H1 (cell line): ENCODE measurements around the gene DHRS1. TPM values are rescaled to one million over a fixed set of nuclear protein-coding genes. Genes with fewer than 3 reads are reported as not detected.

Experiments
- CTCF ChIA-PET: fragments of 300-600 bp; sonication (Branson Sonifier 250); formaldehyde crosslinking; loops from one replicate; lab custom pipeline; 2021; ENCODE audit not compliant: partially characterized antibody; lab: Charles Lee
- POLR2A ChIA-PET: fragments of 300-600 bp; sonication (Branson Sonifier 250); formaldehyde crosslinking; loops from one replicate; lab custom pipeline; 2021; ENCODE audit warnings: inconsistent platforms; ENCODE audit not compliant: partially characterized antibody; lab: Charles Lee
- DNase-seq, 2 experiments: peaks; one replicate each; pipeline versions ENCODE4 v3.0.0 to v3.0.0-alpha.2; 2010 to 2022; ENCODE audit warnings: low spot score in 2 of 2, low read depth in 1 of 2, mixed read lengths in 1 of 2
- FAIRE-seq: peaks from 2 replicates; lab custom pipeline; 2011; peaks lifted over from hg19 to GRCh38; lab: Jason Lieb, UNC
- H2AFZ ChIP-seq: 2 replicates; pipeline ENCODE4 v1.8.1; 2012; ENCODE audit warnings: low read length, inconsistent platforms
- H2AK5ac ChIP-seq: 2 replicates; pipeline ENCODE4 v1.6.1; 2013; ENCODE audit warnings: low read depth, low read length
- H2BK120ac ChIP-seq: replicated peaks from 2 replicates; pipeline ENCODE3; 2013; ENCODE audit warnings: low read depth, low read length, inconsistent platforms
- H2BK12ac ChIP-seq: 2 replicates; pipeline ENCODE4 v1.6.1; 2013; ENCODE audit warnings: low read depth, low read length
- H2BK15ac ChIP-seq: 2 replicates; pipeline ENCODE4 v1.6.1; 2013; ENCODE audit warnings: low read length
- H2BK20ac ChIP-seq: 2 replicates; pipeline ENCODE4 v1.6.1; 2013; ENCODE audit warnings: low read length
- H2BK5ac ChIP-seq: 2 replicates; pipeline ENCODE4 v1.6.1; 2013; ENCODE audit warnings: low read depth, low read length
- H3K14ac ChIP-seq: 2 replicates; pipeline ENCODE4 v1.6.1; 2013; ENCODE audit warnings: inconsistent platforms; ENCODE audit not compliant: insufficient read length
- H3K18ac ChIP-seq: 2 replicates; pipeline ENCODE4 v1.6.1; 2013; ENCODE audit warnings: low read length; ENCODE audit errors: extremely low read depth
- H3K23ac ChIP-seq: 2 replicates; pipeline ENCODE4 v1.6.1; 2013; ENCODE audit warnings: inconsistent platforms; ENCODE audit not compliant: insufficient read length
- H3K23me2 ChIP-seq: 2 replicates; pipeline ENCODE4 v1.6.1; 2013; ENCODE audit warnings: low read depth, low read length
- H3K27ac ChIP-seq: 2 replicates; pipeline ENCODE4 v1.6.1; 2011; ENCODE audit warnings: low read depth, low read length, inconsistent platforms
- H3K27me3 ChIP-seq, 4 experiments: replicated peaks in 1 of 4; 1 replicate in 1 of 4; 2 replicates in 3 of 4; pipeline versions ENCODE4 v1.6.1 to v1.8.1; 2011 to 2013; ENCODE audit warnings: low read length in 3 of 4, mild to moderate bottlenecking in 3 of 4, inconsistent platforms in 2 of 4, mixed read lengths in 2 of 4, moderate library complexity in 1 of 4; ENCODE audit not compliant: control insufficient read depth in 3 of 4, insufficient read depth in 3 of 4; ENCODE audit errors: extremely low read depth in 1 of 4
- H3K36me3 ChIP-seq, 4 experiments: 2 replicates each; pipeline versions ENCODE4 v1.6.1 to v1.8.1; 2011 to 2013; ENCODE audit warnings: mild to moderate bottlenecking in 4 of 4, low read length in 3 of 4, moderate library complexity in 2 of 4, control low read depth in 1 of 4, inconsistent platforms in 1 of 4; ENCODE audit not compliant: insufficient read depth in 4 of 4, control insufficient read depth in 2 of 4
- H3K4ac ChIP-seq: replicated peaks from 2 replicates; pipeline ENCODE3; 2013; ENCODE audit warnings: low read length, low read depth, mixed read lengths, inconsistent platforms; ENCODE audit not compliant: insufficient read length
- H3K4me1 ChIP-seq, 4 experiments: replicated peaks in 1 of 4; 1 replicate in 1 of 4; 2 replicates in 3 of 4; pipeline versions ENCODE4 v1.6.1 to v1.8.1; 2011 to 2013; ENCODE audit warnings: low read length in 3 of 4, inconsistent platforms in 2 of 4, mixed read lengths in 1 of 4; ENCODE audit not compliant: insufficient read depth in 4 of 4, control insufficient read depth in 3 of 4
- H3K4me2 ChIP-seq, 2 experiments: 2 replicates each; pipeline versions ENCODE4 v1.6.1 to v1.8.1; 2011 to 2013; ENCODE audit warnings: low read depth in 2 of 2, low read length in 2 of 2, control low read depth in 1 of 2, inconsistent platforms in 1 of 2, mild to moderate bottlenecking in 1 of 2; ENCODE audit not compliant: insufficient read depth in 1 of 2
- H3K4me3 ChIP-seq, 4 experiments: fragments of 200-600, 300-600 bp in 1 of 4; sonication (generic), shearing (Covaris generic), sonication (Bioruptor Twin) in 1 of 4; 2 replicates each; pipeline versions ENCODE4 v1.5.1 to v1.8.1; 2011 to 2016; ENCODE audit warnings: low read length in 4 of 4, low read depth in 3 of 4, control low read depth in 2 of 4, inconsistent platforms in 2 of 4, mild to moderate bottlenecking in 2 of 4, mixed read lengths in 1 of 4, moderate library complexity in 1 of 4; ENCODE audit not compliant: insufficient read depth in 2 of 4; ENCODE audit errors: extremely low read depth in 1 of 4
- H3K56ac ChIP-seq: replicated peaks from 2 replicates; pipeline ENCODE3; 2013; ENCODE audit warnings: low read depth, mild to moderate bottlenecking, mixed read lengths, low read length, inconsistent platforms; ENCODE audit not compliant: insufficient read length
- H3K79me1 ChIP-seq: 2 replicates; pipeline ENCODE4 v1.6.1; 2013; ENCODE audit warnings: low read depth, low read length, control low read depth
- H3K79me2 ChIP-seq, 2 experiments: 2 replicates each; pipeline versions ENCODE4 v1.6.1 to v1.8.1; 2012 to 2013; ENCODE audit warnings: low read length in 2 of 2, mild to moderate bottlenecking in 2 of 2, inconsistent platforms in 1 of 2; ENCODE audit not compliant: insufficient read depth in 2 of 2, control insufficient read depth in 1 of 2
- H3K9ac ChIP-seq, 4 experiments: replicated peaks in 1 of 4; 1 replicate in 1 of 4; 2 replicates in 3 of 4; pipeline versions ENCODE4 v1.6.1 to v1.8.1; 2011 to 2013; ENCODE audit warnings: low read depth in 3 of 4, low read length in 3 of 4, control low read depth in 2 of 4, mild to moderate bottlenecking in 2 of 4, moderate library complexity in 2 of 4, inconsistent platforms in 1 of 4; ENCODE audit errors: extremely low read depth in 1 of 4
- H3K9me3 ChIP-seq, 2 experiments: 2 replicates each; pipeline versions ENCODE4 v1.6.1 to v1.8.1; 2012 to 2013; ENCODE audit warnings: mild to moderate bottlenecking in 2 of 2, moderate library complexity in 2 of 2, control low read depth in 1 of 2, inconsistent platforms in 1 of 2, low read depth in 1 of 2, low read length in 1 of 2, mixed read lengths in 1 of 2; ENCODE audit not compliant: insufficient read depth in 2 of 2
- H4K20me1 ChIP-seq, 2 experiments: replicated peaks in 1 of 2; 2 replicates each; pipeline versions ENCODE3 to v1.8.1; 2011 to 2013; ENCODE audit warnings: inconsistent platforms in 2 of 2, low read length in 2 of 2, mild to moderate bottlenecking in 1 of 2; ENCODE audit not compliant: insufficient read depth in 2 of 2, control insufficient read depth in 1 of 2
- H4K5ac ChIP-seq: 2 replicates; pipeline ENCODE4 v1.6.1; 2013; ENCODE audit warnings: low read length, low read depth, mixed read lengths, inconsistent platforms; ENCODE audit not compliant: insufficient read length
- H4K8ac ChIP-seq: 2 replicates; pipeline ENCODE4 v1.8.0; 2013; ENCODE audit warnings: mild to moderate bottlenecking, moderate library complexity, low read length, inconsistent platforms; ENCODE audit not compliant: insufficient read depth; ENCODE audit errors: extremely low read depth
- H4K91ac ChIP-seq: replicated peaks from 2 replicates; pipeline ENCODE3; 2013; ENCODE audit warnings: low read length, mixed read lengths, inconsistent platforms; ENCODE audit not compliant: insufficient read length
- BRCA1 ChIP-seq: IDR thresholded peaks from 2 replicates; pipeline ENCODE4 v1.6.1; 2012; ENCODE audit warnings: low read depth, low read length, improper control_type of control experiment
- CREB1 ChIP-seq: IDR thresholded peaks from 2 replicates; pipeline ENCODE4 v1.6.1; 2012; ENCODE audit warnings: inconsistent platforms
- JUND ChIP-seq: IDR thresholded peaks from 2 replicates; pipeline ENCODE4 v1.6.1; 2011; ENCODE audit warnings: mild to moderate bottlenecking, improper control_type of control experiment, low read length
- SIRT6 ChIP-seq: IDR thresholded peaks from one replicate; pipeline ENCODE4 v1.7.1; 2012; ENCODE audit warnings: low read length, inconsistent platforms
- WGBS, 2 experiments: shearing (Covaris generic) in 1 of 2; methylation state at CpG; one replicate each; pipeline versions ENCODE4 v1.1.6 to v1.1.7; 2013 to 2015; ENCODE audit warnings: low lambda C conversion rate in 2 of 2, mixed read lengths in 2 of 2, inconsistent platforms in 1 of 2, low coverage in 1 of 2, missing lambda C conversion rate in 1 of 2; ENCODE audit not compliant: insufficient replicate concordance in 2 of 2, insufficient coverage in 1 of 2, insufficient read length in 1 of 2; ENCODE audit errors: extremely low coverage in 1 of 2, missing lambda C conversion rate in 1 of 2; 5-methylcytosine and 5-hydroxymethylcytosine counted together
- polyA plus RNA-seq, 7 experiments: library from polyadenylated mRNA; depleted of rRNA in 3 of 7; stranded (reverse) in 5 of 7; unstranded in 2 of 7; fragments of >200 nt in 5 of 7; fragments of 200-250 nt in 2 of 7; gene quantifications; 1 replicate in 5 of 7; 2 replicates in 1 of 7; 4 replicates in 1 of 7; pipeline versions ENCODE4 v1.2.1 to v1.2.3, GENCODE V29; 2011 to 2013; ENCODE audit warnings: missing spikeins in 2 of 7, mixed read lengths in 2 of 7
- total RNA-seq: library from RNA; stranded (reverse); fragmentation: NEBNext Ultra II Directional; extraction: Animal tissue kit (Norgen Biotek cat#: 25700); gene quantifications from 2 replicates; pipeline ENCODE4 v1.2.1, GENCODE V29; 2021

The DHRS1 gene
- total and polyA plus RNA-seq, 2 of the 8 experiments (the other 6 are each of a cell fraction or from before 2014, with no cell fraction given) = 8.8 to 31.7 TPM

GRCh38 chr14:24260780-24261157 lies 38.8 kb downstream of the DHRS1 start:
- H3K27me3 ChIP-seq = no peaks in the 10 kb centered on the region; a peak in 1 of 7 replicates
- WGBS, 2 experiments = 89% methylated on average over 4 of the region's 4 CpGs; no CpG with 5 or more reads in 1 of the 2 experiments
- H3K9ac ChIP-seq = no peak overlapping the region
- POLR2A ChIA-PET = interaction anchor here (0.9 to 3.9 kb wide), 3 partner anchors 10 to 14 kb away, joined by 5 to 14 read pairs (median 6); no protein-coding TSS in a partner anchor
- CTCF ChIA-PET = interaction anchor here (0.6 to 3.6 kb wide), 4 partner anchors 11 to 124 kb away, joined by 3 to 13 read pairs (median 9); partner anchors contain the start of genes CIDEB, RABGGTA and TINF2
- no peak overlapping the region for H3K23ac ChIP-seq
- H3K56ac ChIP-seq = no peak overlapping the region
- TF ChIP-seq JUND = no peak
- TF ChIP-seq SIRT6 = no peak
- no peak for TF ChIP-seq BRCA1
- TF ChIP-seq CREB1 = no peak
- DNase-seq = no peak
- peaks cover 0 to 2% (median 0%) of the 10 kb centered on the region in 4 experiments; a peak in 1 of 7 replicates for H3K4me1 ChIP-seq
- no peak overlapping the region for H3K14ac ChIP-seq
- no peak overlapping the region for H3K4ac ChIP-seq
- H2BK15ac ChIP-seq = no peak overlapping the region
- H4K5ac ChIP-seq = no peak overlapping the region
- no peak overlapping the region for H4K91ac ChIP-seq
- H3K18ac ChIP-seq = no peak overlapping the region
- H3K4me2 ChIP-seq = no peak overlapping the region
- no peak overlapping the region for H2AFZ ChIP-seq
- no peak overlapping the region for H2AK5ac ChIP-seq
- 0 out of 2 replicates have a peak overlapping the region, but pooled peaks have one; percentile 15 for H2BK20ac ChIP-seq
- no peak overlapping the region for H3K27ac ChIP-seq
- H2BK5ac ChIP-seq = no peak overlapping the region; the same call in 1 of the 2 replicates
- no peak for FAIRE-seq
- H3K9me3 ChIP-seq = no peaks in the 10 kb centered on the region
- H3K79me1 ChIP-seq = no peaks in the 10 kb centered on the region
- no peak overlapping the region for H3K4me3 ChIP-seq
- H3K36me3 ChIP-seq = no peaks in the 10 kb centered on the region
- no peaks in the 10 kb centered on the region for H3K23me2 ChIP-seq
- peaks cover 0 to 2% of the 10 kb centered on the region in 2 experiments for H4K20me1 ChIP-seq
- H3K79me2 ChIP-seq = no peaks in the 10 kb centered on the region
- H2BK120ac ChIP-seq = no peak overlapping the region
- no peak overlapping the region for H2BK12ac ChIP-seq
- H4K8ac ChIP-seq = no peak overlapping the region
